H1 (cell line): Measurements from ENCODE around the gene USP35. TPM values are rescaled to one million over a fixed set of nuclear protein-coding genes. Genes with fewer than 3 reads are reported as not detected.

Experiments used
- CTCF ChIA-PET: fragments of 300-600 bp; sonication (Branson Sonifier 250); formaldehyde crosslinking; loops from one replicate; lab custom pipeline; 2021; ENCODE audit not compliant: partially characterized antibody; lab: Charles Lee
- POLR2A ChIA-PET: fragments of 300-600 bp; sonication (Branson Sonifier 250); formaldehyde crosslinking; loops from one replicate; lab custom pipeline; 2021; ENCODE audit warnings: inconsistent platforms; ENCODE audit not compliant: partially characterized antibody; lab: Charles Lee
- DNase-seq, 2 experiments: peaks; one replicate each; pipeline versions ENCODE4 v3.0.0 to v3.0.0-alpha.2; 2010 to 2022; ENCODE audit warnings: low spot score in 2 of 2, low read depth in 1 of 2, mixed read lengths in 1 of 2
- FAIRE-seq: peaks from 2 replicates; lab custom pipeline; 2011; peaks lifted over from hg19 to GRCh38; lab: Jason Lieb, UNC
- H2AFZ ChIP-seq: 2 replicates; pipeline ENCODE4 v1.8.1; 2012; ENCODE audit warnings: low read length, inconsistent platforms
- H2AK5ac ChIP-seq: 2 replicates; pipeline ENCODE4 v1.6.1; 2013; ENCODE audit warnings: low read depth, low read length
- H2BK120ac ChIP-seq: replicated peaks from 2 replicates; pipeline ENCODE3; 2013; ENCODE audit warnings: low read depth, low read length, inconsistent platforms
- H2BK12ac ChIP-seq: 2 replicates; pipeline ENCODE4 v1.6.1; 2013; ENCODE audit warnings: low read depth, low read length
- H2BK15ac ChIP-seq: 2 replicates; pipeline ENCODE4 v1.6.1; 2013; ENCODE audit warnings: low read length
- H2BK20ac ChIP-seq: 2 replicates; pipeline ENCODE4 v1.6.1; 2013; ENCODE audit warnings: low read length
- H2BK5ac ChIP-seq: 2 replicates; pipeline ENCODE4 v1.6.1; 2013; ENCODE audit warnings: low read depth, low read length
- H3K14ac ChIP-seq: 2 replicates; pipeline ENCODE4 v1.6.1; 2013; ENCODE audit warnings: inconsistent platforms; ENCODE audit not compliant: insufficient read length
- H3K18ac ChIP-seq: 2 replicates; pipeline ENCODE4 v1.6.1; 2013; ENCODE audit warnings: low read length; ENCODE audit errors: extremely low read depth
- H3K23ac ChIP-seq: 2 replicates; pipeline ENCODE4 v1.6.1; 2013; ENCODE audit warnings: inconsistent platforms; ENCODE audit not compliant: insufficient read length
- H3K23me2 ChIP-seq: 2 replicates; pipeline ENCODE4 v1.6.1; 2013; ENCODE audit warnings: low read depth, low read length
- H3K27ac ChIP-seq: 2 replicates; pipeline ENCODE4 v1.6.1; 2011; ENCODE audit warnings: low read depth, low read length, inconsistent platforms
- H3K27me3 ChIP-seq, 4 experiments: replicated peaks in 1 of 4; 1 replicate in 1 of 4; 2 replicates in 3 of 4; pipeline versions ENCODE4 v1.6.1 to v1.8.1; 2011 to 2013; ENCODE audit warnings: low read length in 3 of 4, mild to moderate bottlenecking in 3 of 4, inconsistent platforms in 2 of 4, mixed read lengths in 2 of 4, moderate library complexity in 1 of 4; ENCODE audit not compliant: control insufficient read depth in 3 of 4, insufficient read depth in 3 of 4; ENCODE audit errors: extremely low read depth in 1 of 4
- H3K36me3 ChIP-seq, 4 experiments: 2 replicates each; pipeline versions ENCODE4 v1.6.1 to v1.8.1; 2011 to 2013; ENCODE audit warnings: mild to moderate bottlenecking in 4 of 4, low read length in 3 of 4, moderate library complexity in 2 of 4, control low read depth in 1 of 4, inconsistent platforms in 1 of 4; ENCODE audit not compliant: insufficient read depth in 4 of 4, control insufficient read depth in 2 of 4
- H3K4ac ChIP-seq: replicated peaks from 2 replicates; pipeline ENCODE3; 2013; ENCODE audit warnings: low read length, low read depth, mixed read lengths, inconsistent platforms; ENCODE audit not compliant: insufficient read length
- H3K4me1 ChIP-seq, 4 experiments: replicated peaks in 1 of 4; 1 replicate in 1 of 4; 2 replicates in 3 of 4; pipeline versions ENCODE4 v1.6.1 to v1.8.1; 2011 to 2013; ENCODE audit warnings: low read length in 3 of 4, inconsistent platforms in 2 of 4, mixed read lengths in 1 of 4; ENCODE audit not compliant: insufficient read depth in 4 of 4, control insufficient read depth in 3 of 4
- H3K4me2 ChIP-seq, 2 experiments: 2 replicates each; pipeline versions ENCODE4 v1.6.1 to v1.8.1; 2011 to 2013; ENCODE audit warnings: low read depth in 2 of 2, low read length in 2 of 2, control low read depth in 1 of 2, inconsistent platforms in 1 of 2, mild to moderate bottlenecking in 1 of 2; ENCODE audit not compliant: insufficient read depth in 1 of 2
- H3K4me3 ChIP-seq, 4 experiments: fragments of 200-600, 300-600 bp in 1 of 4; sonication (generic), shearing (Covaris generic), sonication (Bioruptor Twin) in 1 of 4; 2 replicates each; pipeline versions ENCODE4 v1.5.1 to v1.8.1; 2011 to 2016; ENCODE audit warnings: low read length in 4 of 4, low read depth in 3 of 4, control low read depth in 2 of 4, inconsistent platforms in 2 of 4, mild to moderate bottlenecking in 2 of 4, mixed read lengths in 1 of 4, moderate library complexity in 1 of 4; ENCODE audit not compliant: insufficient read depth in 2 of 4; ENCODE audit errors: extremely low read depth in 1 of 4
- H3K56ac ChIP-seq: replicated peaks from 2 replicates; pipeline ENCODE3; 2013; ENCODE audit warnings: low read depth, mild to moderate bottlenecking, mixed read lengths, low read length, inconsistent platforms; ENCODE audit not compliant: insufficient read length
- H3K79me1 ChIP-seq: 2 replicates; pipeline ENCODE4 v1.6.1; 2013; ENCODE audit warnings: low read depth, low read length, control low read depth
- H3K79me2 ChIP-seq, 2 experiments: 2 replicates each; pipeline versions ENCODE4 v1.6.1 to v1.8.1; 2012 to 2013; ENCODE audit warnings: low read length in 2 of 2, mild to moderate bottlenecking in 2 of 2, inconsistent platforms in 1 of 2; ENCODE audit not compliant: insufficient read depth in 2 of 2, control insufficient read depth in 1 of 2
- H3K9ac ChIP-seq, 4 experiments: replicated peaks in 1 of 4; 1 replicate in 1 of 4; 2 replicates in 3 of 4; pipeline versions ENCODE4 v1.6.1 to v1.8.1; 2011 to 2013; ENCODE audit warnings: low read depth in 3 of 4, low read length in 3 of 4, control low read depth in 2 of 4, mild to moderate bottlenecking in 2 of 4, moderate library complexity in 2 of 4, inconsistent platforms in 1 of 4; ENCODE audit errors: extremely low read depth in 1 of 4
- H3K9me3 ChIP-seq, 2 experiments: 2 replicates each; pipeline versions ENCODE4 v1.6.1 to v1.8.1; 2012 to 2013; ENCODE audit warnings: mild to moderate bottlenecking in 2 of 2, moderate library complexity in 2 of 2, control low read depth in 1 of 2, inconsistent platforms in 1 of 2, low read depth in 1 of 2, low read length in 1 of 2, mixed read lengths in 1 of 2; ENCODE audit not compliant: insufficient read depth in 2 of 2
- H4K20me1 ChIP-seq, 2 experiments: replicated peaks in 1 of 2; 2 replicates each; pipeline versions ENCODE3 to v1.8.1; 2011 to 2013; ENCODE audit warnings: inconsistent platforms in 2 of 2, low read length in 2 of 2, mild to moderate bottlenecking in 1 of 2; ENCODE audit not compliant: insufficient read depth in 2 of 2, control insufficient read depth in 1 of 2
- H4K5ac ChIP-seq: 2 replicates; pipeline ENCODE4 v1.6.1; 2013; ENCODE audit warnings: low read length, low read depth, mixed read lengths, inconsistent platforms; ENCODE audit not compliant: insufficient read length
- H4K8ac ChIP-seq: 2 replicates; pipeline ENCODE4 v1.8.0; 2013; ENCODE audit warnings: mild to moderate bottlenecking, moderate library complexity, low read length, inconsistent platforms; ENCODE audit not compliant: insufficient read depth; ENCODE audit errors: extremely low read depth
- H4K91ac ChIP-seq: replicated peaks from 2 replicates; pipeline ENCODE3; 2013; ENCODE audit warnings: low read length, mixed read lengths, inconsistent platforms; ENCODE audit not compliant: insufficient read length
- ATF3 ChIP-seq: IDR thresholded peaks from 2 replicates; pipeline ENCODE4 v1.6.1; 2011; ENCODE audit warnings: low read depth, mild to moderate bottlenecking, low read length; ENCODE audit not compliant: insufficient read depth
- BACH1 ChIP-seq: IDR thresholded peaks from 2 replicates; pipeline ENCODE4 v1.6.1; 2012; ENCODE audit warnings: low read length, improper control_type of control experiment
- HDAC6 ChIP-seq: IDR thresholded peaks from one replicate; pipeline ENCODE4 v1.7.1; 2012; ENCODE audit warnings: low read depth, mild to moderate bottlenecking, inconsistent platforms, low read length, moderate library complexity
- JUND ChIP-seq: IDR thresholded peaks from 2 replicates; pipeline ENCODE4 v1.6.1; 2011; ENCODE audit warnings: mild to moderate bottlenecking, improper control_type of control experiment, low read length
- KDM1A ChIP-seq: fragments of 200-600, 300-600 bp; sonication (generic); IDR thresholded peaks from 2 replicates; pipeline ENCODE4 v1.7.1; 2016; ENCODE audit warnings: mild to moderate bottlenecking, low read length, borderline replicate concordance
- NRF1 ChIP-seq: IDR thresholded peaks from 2 replicates; pipeline ENCODE4 v1.6.1; 2011; ENCODE audit warnings: mild to moderate bottlenecking, low read depth, low read length, improper control_type of control experiment
- RXRA ChIP-seq: IDR thresholded peaks from 2 replicates; pipeline ENCODE4 v1.6.1; 2011; ENCODE audit warnings: low read depth, mild to moderate bottlenecking, low read length, moderate library complexity; ENCODE audit not compliant: insufficient read depth
- SUZ12 ChIP-seq: fragments of 200-600 bp; sonication (generic); IDR thresholded peaks from 2 replicates; pipeline ENCODE4 v1.6.1; 2012; ENCODE audit warnings: mild to moderate bottlenecking, inconsistent platforms, low read length, moderate library complexity, mixed read lengths
- WGBS, 2 experiments: shearing (Covaris generic) in 1 of 2; methylation state at CpG; one replicate each; pipeline versions ENCODE4 v1.1.6 to v1.1.7; 2013 to 2015; ENCODE audit warnings: low lambda C conversion rate in 2 of 2, mixed read lengths in 2 of 2, inconsistent platforms in 1 of 2, low coverage in 1 of 2, missing lambda C conversion rate in 1 of 2; ENCODE audit not compliant: insufficient replicate concordance in 2 of 2, insufficient coverage in 1 of 2, insufficient read length in 1 of 2; ENCODE audit errors: extremely low coverage in 1 of 2, missing lambda C conversion rate in 1 of 2; 5-methylcytosine and 5-hydroxymethylcytosine counted together
- polyA plus RNA-seq, 7 experiments: library from polyadenylated mRNA; depleted of rRNA in 3 of 7; stranded (reverse) in 5 of 7; unstranded in 2 of 7; fragments of >200 nt in 5 of 7; fragments of 200-250 nt in 2 of 7; gene quantifications; 1 replicate in 5 of 7; 2 replicates in 1 of 7; 4 replicates in 1 of 7; pipeline versions ENCODE4 v1.2.1 to v1.2.3, GENCODE V29; 2011 to 2013; ENCODE audit warnings: missing spikeins in 2 of 7, mixed read lengths in 2 of 7
- total RNA-seq: library from RNA; stranded (reverse); fragmentation: NEBNext Ultra II Directional; extraction: Animal tissue kit (Norgen Biotek cat#: 25700); gene quantifications from 2 replicates; pipeline ENCODE4 v1.2.1, GENCODE V29; 2021

USP35 gene
- total and polyA plus RNA-seq, 2 of the 8 experiments (the other 6 are each of a cell fraction or from before 2014, with no cell fraction given): 4.6 to 6.8 TPM

GRCh38 chr11:78230161-78230877 lies 41.6 kb downstream of the USP35 start:
- Histone ChIP-seq H2BK12ac (no peak overlapping the region), H3K9ac (no peak overlapping the region), H3K4ac (no peak overlapping the region), H4K91ac (no peak overlapping the region), H3K36me3 (no peaks in the 10 kb centered on the region), H3K14ac (no peak overlapping the region)
- TF ChIP-seq BACH1: no peak
- no peak for TF ChIP-seq JUND
- no peak for TF ChIP-seq SUZ12
- TF ChIP-seq RXRA: no peak
- TF ChIP-seq HDAC6: no peak
- no peak for TF ChIP-seq KDM1A
- no peak for TF ChIP-seq NRF1
- no peak for TF ChIP-seq ATF3
- TF ChIP-seq, all 59 proteins: peak for 0
- no peak overlapping the region for H2BK15ac ChIP-seq
- WGBS, 2 experiments: 89% methylated on average over 7 of the region's 7 CpGs; no CpG with 5 or more reads in 1 of the 2 experiments
- H4K5ac ChIP-seq: no peak overlapping the region
- H3K27ac ChIP-seq: no peak overlapping the region
- no peak overlapping the region for H3K23ac ChIP-seq
- H3K9me3 ChIP-seq: no peaks in the 10 kb centered on the region
- H4K8ac ChIP-seq: no peak overlapping the region
- no peaks in the 10 kb centered on the region for H3K79me2 ChIP-seq
- H2BK20ac ChIP-seq: no peak overlapping the region
- no peaks in the 10 kb centered on the region for H3K4me1 ChIP-seq
- H3K23me2 ChIP-seq: no peaks in the 10 kb centered on the region
- ChIA-PET POLR2A (no interaction called here), CTCF (interaction anchor here (1.2 to 3.5 kb wide), 3 partner anchors 14 to 334 kb away, joined by 3 to 38 read pairs (median 25); no protein-coding TSS in a partner anchor)
- no peak overlapping the region for H2BK120ac ChIP-seq
- no peak overlapping the region for H3K56ac ChIP-seq
- no peak overlapping the region for H2BK5ac ChIP-seq
- H4K20me1 ChIP-seq: no peaks in the 10 kb centered on the region
- H3K79me1 ChIP-seq: no peaks in the 10 kb centered on the region
- H3K4me3 ChIP-seq: no peak overlapping the region
- no peak overlapping the region for H2AK5ac ChIP-seq
- H3K27me3 ChIP-seq: no peaks in the 10 kb centered on the region
- FAIRE-seq (no peak), DNase-seq (peak in 1 of 2 experiments; percentile 26)
- no peak overlapping the region for H2AFZ ChIP-seq
- no peak overlapping the region for H3K18ac ChIP-seq
- H3K4me2 ChIP-seq: no peak overlapping the region
